ENCODE measurements around the gene CPNE5. TPM values are rescaled to one million over a fixed set of nuclear protein-coding genes. Genes with fewer than 3 reads are reported as not detected.
A peak's percentile ranks its signal among the peaks of the same experiment; 100 is the strongest.
"Not testable (repeated sequence)": the region's sequence is repeated elsewhere in the genome, so short reads cannot be mapped to it uniquely, and the experiment has no call there.

CPNE5 gene
- polyA plus RNA-seq, 4 donors = 12.5 to 14.8 (median 13.3) TPM

GRCh38 chr6:36730424-36731380, 108.5 kb downstream of the CPNE5 start:
- no peak for DNase-seq (ENCODE audit: low read depth in 4 of 4, low spot score in 3 of 4)

DNA sequence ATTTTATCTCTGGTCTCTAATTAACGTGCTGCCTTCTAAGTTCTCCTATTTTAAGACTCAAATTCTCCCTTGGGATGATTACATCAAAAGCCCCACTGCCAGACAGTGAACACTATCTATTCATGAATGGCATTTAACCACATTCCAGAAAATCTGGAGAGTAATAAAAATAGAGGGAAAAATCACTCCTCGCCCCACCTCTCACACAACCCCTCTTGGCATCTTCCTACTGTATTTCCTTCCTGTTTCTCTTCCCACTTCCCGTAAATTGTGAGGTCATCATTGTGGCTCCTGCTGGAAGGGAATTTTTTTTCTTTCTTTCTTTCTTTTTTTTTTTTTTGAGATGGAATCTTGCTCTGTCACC, 110.1 kb downstream of the CPNE5 start:
- no peak for DNase-seq (ENCODE audit: low read depth in 4 of 4, low spot score in 3 of 4)

DNA sequence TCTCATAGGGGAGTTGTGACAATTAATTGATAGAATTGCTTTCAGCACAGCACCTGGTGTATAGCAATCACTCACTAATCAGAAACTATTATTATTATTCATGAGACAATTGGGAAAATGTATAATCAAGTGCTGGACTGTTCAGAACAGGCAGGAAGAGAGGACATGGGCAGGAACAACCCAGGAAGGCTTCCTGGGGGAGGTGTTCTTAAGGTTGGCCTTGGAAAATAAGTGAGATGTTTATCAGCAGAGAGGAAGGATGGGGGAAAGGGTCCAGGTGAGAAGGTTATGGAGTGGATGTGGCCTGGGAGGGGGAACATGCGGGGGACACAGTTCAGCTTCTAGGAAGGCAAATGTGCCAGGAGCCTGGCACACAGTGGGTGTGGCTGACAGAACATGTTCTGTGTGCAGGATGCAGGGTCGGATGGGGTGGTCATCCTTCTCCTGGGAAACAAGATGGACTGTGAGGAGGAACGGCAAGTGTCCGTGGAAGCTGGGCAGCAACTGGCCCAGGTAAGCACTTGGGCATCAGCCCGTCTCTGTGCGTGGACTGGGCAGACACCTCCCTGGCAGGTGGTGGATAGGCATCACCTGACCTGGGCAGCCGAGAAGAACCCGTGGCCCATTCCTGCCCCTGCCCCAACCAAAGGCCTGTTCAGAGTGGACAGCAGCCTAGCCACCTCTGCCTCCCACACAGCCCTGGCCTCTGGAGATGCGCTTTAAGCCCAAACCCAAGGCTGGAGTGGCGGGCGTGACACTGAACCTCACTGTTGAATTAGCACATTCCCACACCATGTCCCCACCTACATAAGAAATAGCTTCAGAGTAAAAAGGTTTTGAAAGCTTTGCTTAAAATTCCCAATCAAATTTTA, 110.7 kb downstream of the CPNE5 start:
- DNase-seq (ENCODE audit: low read depth in 4 of 4, low spot score in 3 of 4) = no peak

GRCh38 chr6:36727505-36728021, 111.7 kb downstream of the CPNE5 start:
- no peak for DNase-seq (ENCODE audit: low read depth in 4 of 4, low spot score in 3 of 4)

GRCh38 chr6:36725581-36725980, 113.7 kb downstream of the CPNE5 start:
- no peak for DNase-seq (ENCODE audit: low read depth in 4 of 4, low spot score in 3 of 4)

GRCh38 chr6:36724514-36725390, 114.5 kb downstream of the CPNE5 start:
- DNase-seq (ENCODE audit: low read depth in 4 of 4, low spot score in 3 of 4) = peak in 2 of 4 donors; percentile 38 to 42

DNA sequence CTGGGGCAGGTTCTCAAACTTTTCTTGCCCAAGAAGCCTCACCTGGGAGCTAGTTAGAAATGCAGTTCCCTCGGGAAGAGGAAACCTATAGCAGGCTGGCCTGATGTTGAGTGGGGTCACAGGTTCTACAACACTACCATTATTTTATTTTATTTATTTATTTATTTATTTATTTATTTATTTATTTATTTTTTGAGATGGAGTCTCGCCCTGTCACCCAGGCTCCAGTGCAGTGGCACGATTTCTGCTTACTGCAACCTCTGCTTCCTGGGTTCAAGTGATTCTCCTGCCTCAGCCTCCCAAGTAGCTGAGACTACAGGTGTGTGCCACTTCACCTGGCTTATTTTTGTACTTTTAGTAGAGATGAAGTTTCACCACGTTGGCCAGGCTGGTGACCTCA, 115.3 kb downstream of the CPNE5 start:
- not testable (repeated sequence) for DNase-seq (ENCODE audit: low read depth in 4 of 4, low spot score in 3 of 4)

- DNase-seq (ENCODE audit: low read depth in 4 of 4, low spot score in 3 of 4) = no peak
Measured at GRCh38 chr6:36722879-36723278, 116.4 kb downstream of the CPNE5 start.

- no peak for DNase-seq (ENCODE audit: low read depth in 4 of 4, low spot score in 3 of 4)
Measured at GRCh38 chr6:36722365-36722764, 116.9 kb downstream of the CPNE5 start.

DNA sequence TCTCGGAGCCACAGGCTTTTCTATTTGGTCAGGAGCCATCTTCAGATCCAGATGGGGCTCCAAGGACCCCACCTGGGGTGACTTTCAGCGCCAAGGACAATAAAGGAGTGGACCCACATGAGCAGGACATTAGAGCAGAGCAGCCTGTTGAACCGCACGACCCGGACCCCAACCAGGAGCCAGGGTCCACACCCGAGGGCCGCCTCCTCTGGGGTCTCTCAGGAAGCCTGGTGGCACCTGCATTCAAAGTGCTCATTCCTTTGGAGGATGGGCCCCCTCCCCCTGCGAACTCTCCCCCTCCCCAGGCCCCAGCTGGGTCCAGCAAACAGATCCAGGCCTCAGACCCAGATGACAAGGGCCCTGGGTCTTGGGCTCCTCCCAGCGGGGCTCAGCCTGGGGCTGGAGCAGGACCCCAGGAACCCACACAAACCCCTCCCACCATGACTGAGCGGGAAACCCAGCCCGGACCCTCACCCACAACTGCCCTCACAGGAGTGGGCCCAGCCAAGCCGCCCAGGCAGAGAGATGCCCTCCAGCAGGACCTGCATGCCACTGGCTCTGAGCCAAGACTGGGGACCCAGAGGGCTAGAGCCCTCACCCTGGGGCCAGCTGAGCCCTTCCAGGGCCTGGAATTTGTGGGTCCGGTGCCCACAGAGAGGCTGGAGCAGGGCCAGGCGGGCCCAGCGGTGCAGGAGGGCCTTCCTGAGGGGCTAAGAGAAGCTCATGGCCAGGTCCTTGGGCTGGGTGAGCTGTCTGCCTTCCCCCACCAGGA, 117.7 kb downstream of the CPNE5 start:
- DNase-seq (ENCODE audit: low read depth in 4 of 4, low spot score in 3 of 4) = no peak

- no peak for DNase-seq (ENCODE audit: low read depth in 4 of 4, low spot score in 3 of 4)
Measured at GRCh38 chr6:36720251-36721141, 118.7 kb downstream of the CPNE5 start.

DNA sequence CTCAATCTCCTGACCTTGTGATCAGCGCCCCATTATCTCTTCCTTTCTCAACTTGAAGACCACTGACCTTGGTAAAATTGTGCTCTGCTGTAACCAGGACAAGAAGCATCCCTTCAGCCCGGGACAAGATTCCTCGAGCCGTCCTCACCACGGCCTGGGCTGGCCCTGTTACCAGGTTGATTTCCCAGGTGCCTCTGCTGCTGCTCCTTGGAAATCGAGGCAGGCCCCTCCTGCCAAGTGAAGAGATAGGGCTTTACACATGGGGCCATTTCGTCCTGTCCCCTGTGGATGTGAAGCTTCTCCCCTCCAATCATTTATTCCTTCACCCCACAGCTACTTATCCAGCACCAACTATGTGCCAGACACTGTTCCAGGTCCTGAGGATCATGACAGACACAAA, 120.1 kb downstream of the CPNE5 start:
- DNase-seq (ENCODE audit: low read depth in 4 of 4, low spot score in 3 of 4) = no peak

GRCh38 chr6:36718560-36718959, 120.7 kb downstream of the CPNE5 start:
- DNase-seq (ENCODE audit: low read depth in 4 of 4, low spot score in 3 of 4) = no peak

- no peak for DNase-seq (ENCODE audit: low read depth in 4 of 4, low spot score in 3 of 4)
Measured at GRCh38 chr6:36717871-36718540, 121.2 kb downstream of the CPNE5 start.

- DNase-seq (ENCODE audit: low read depth in 4 of 4, low spot score in 3 of 4) = no peak
Measured at GRCh38 chr6:36717231-36717825, 121.9 kb downstream of the CPNE5 start.

DNA sequence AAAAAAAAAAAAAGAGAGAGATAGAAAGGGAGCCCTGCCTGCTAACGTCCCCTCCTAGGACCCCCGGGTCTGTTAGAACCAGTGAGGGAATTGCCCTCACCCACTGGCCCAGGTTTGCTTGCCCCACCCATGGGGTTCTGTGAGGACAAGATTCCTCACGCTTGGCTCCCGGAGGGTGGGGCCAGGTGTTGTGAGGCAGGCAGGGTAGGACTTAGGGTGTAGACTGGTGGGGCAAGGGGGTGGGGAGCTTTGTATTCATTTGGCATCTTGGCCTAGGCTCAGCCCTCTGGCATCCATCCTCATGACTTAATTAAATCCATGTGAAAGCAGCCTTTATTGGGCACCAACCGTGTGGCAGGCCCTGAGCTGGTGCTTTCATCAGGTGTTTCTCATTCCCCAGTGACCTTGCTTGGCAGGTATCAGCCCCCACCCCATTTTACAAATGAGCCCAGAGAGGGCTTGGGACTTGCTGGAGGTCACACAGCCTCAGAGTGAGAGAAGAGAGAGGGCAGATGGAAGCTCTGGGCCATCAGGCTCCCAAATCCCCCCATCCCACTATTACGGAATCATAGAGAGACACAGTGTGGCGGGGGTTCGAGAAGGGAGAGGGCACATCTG, 122.7 kb downstream of the CPNE5 start:
- no peak for DNase-seq (ENCODE audit: low read depth in 4 of 4, low spot score in 3 of 4)

- no peak for DNase-seq (ENCODE audit: low read depth in 4 of 4, low spot score in 3 of 4)
Measured at GRCh38 chr6:36715469-36715868, 123.8 kb downstream of the CPNE5 start.
